A549 (cell line): ENCODE data around the gene NOSIP. TPM values are rescaled to one million over a fixed set of nuclear protein-coding genes. Genes with fewer than 3 reads are reported as not detected.

ENCODE experiments used
- ATAC-seq, 2 experiments: fragments of 200-7000 bp in 1 of 2; fragments of >200 bp in 1 of 2; cut with Nextera tagmentation in 1 of 2; cut with Tn5 transposase in 1 of 2; 3 replicates each; pipeline versions ENCODE4 v1.8.0 to v1.9.1; 2018 to 2020; ENCODE audit warnings: mild to moderate bottlenecking in 1 of 2, moderate library complexity in 1 of 2
- CTCF ChIA-PET: fragments of 300-600 bp; sonication (Branson Sonifier 250); formaldehyde crosslinking; extraction: SDS; loops from one replicate; lab custom pipeline; 2021; ENCODE audit warnings: antibody characterized with exemption, inconsistent platforms; lab: Yijun Ruan, JAX
- POLR2A ChIA-PET: fragments of 350-600 bp; formaldehyde crosslinking; extraction: SDS; loops from one replicate; lab custom pipeline; 2021; ENCODE audit warnings: antibody characterized with exemption, inconsistent platforms; lab: Yijun Ruan, JAX
- DNase-seq, 2 experiments: peaks; one replicate each; pipeline versions ENCODE4 v3.0.0 to v3.0.0-alpha.2; 2011 to 2016; ENCODE audit warnings: low read depth in 1 of 2, low spot score in 1 of 2
- FAIRE-seq: peaks from 2 replicates; lab custom pipeline; 2011; peaks lifted over from hg19 to GRCh38; lab: Jason Lieb, UNC
- H3K27ac ChIP-seq, 2 experiments: fragments of >200 bp; sonication (Bioruptor Twin); formaldehyde crosslinking; 3 replicates each; pipeline ENCODE4 v1.5.1; 2016 to 2017
- H3K4me1 ChIP-seq: fragments of >200 bp; sonication (Bioruptor Twin); formaldehyde crosslinking; 3 replicates; pipeline ENCODE4 v1.6.1; 2016
- H3K4me2 ChIP-seq: fragments of >200 bp; sonication (Bioruptor Twin); formaldehyde crosslinking; 3 replicates; pipeline ENCODE4 v1.6.1; 2016
- H3K4me3 ChIP-seq: fragments of >200 bp; sonication (Bioruptor Twin); formaldehyde crosslinking; 3 replicates; pipeline ENCODE4 v1.5.1; 2016
- H3K9me3 ChIP-seq: fragments of >200 bp; sonication (Bioruptor Twin); formaldehyde crosslinking; 3 replicates; pipeline ENCODE4 v1.6.1; 2016
- BCL3 ChIP-seq: fragments of >200 bp; sonication (Bioruptor Twin); formaldehyde crosslinking; IDR thresholded peaks from 3 replicates; pipeline ENCODE4 v1.6.1; 2016
- CBX2 ChIP-seq: fragments of 200-600 bp; sonication (generic); IDR thresholded peaks from 2 replicates; pipeline ENCODE4 v1.6.1; 2016; ENCODE audit warnings: low read depth, mild to moderate bottlenecking, borderline replicate concordance
- CEBPB ChIP-seq, 2 experiments: fragments of >200 bp in 1 of 2; sonication (Bioruptor Twin) in 1 of 2; formaldehyde crosslinking in 1 of 2; IDR thresholded peaks; 2 replicates each; pipeline ENCODE4 v1.6.1; 2012 to 2016
- CTCF ChIP-seq: fragments of >200 bp; sonication (Bioruptor Twin); formaldehyde crosslinking; IDR thresholded peaks from 3 replicates; pipeline ENCODE4 v1.5.1; 2016
- EP300 ChIP-seq, 2 experiments: fragments of >200 bp; sonication (Bioruptor Twin); formaldehyde crosslinking; IDR thresholded peaks; 2 replicates in 1 of 2; 3 replicates in 1 of 2; pipeline ENCODE4 v1.6.1; 2016 to 2017
- FOSB ChIP-seq: fragments of 250-450 bp; sonication (Bioruptor Pico); IDR thresholded peaks from 2 replicates; pipeline ENCODE4 v1.5.0; 2020; ENCODE audit warnings: mild to moderate bottlenecking, moderate library complexity
- FOSL2 ChIP-seq, 2 experiments: fragments of 450-650 bp in 1 of 2; fragments of >200 bp in 1 of 2; sonication (Bioruptor Twin) in 1 of 2; formaldehyde crosslinking; IDR thresholded peaks; 2 replicates each; pipeline versions ENCODE4 v1.5.0 to v1.6.1; 2016 to 2020; ENCODE audit warnings: mild to moderate bottlenecking in 1 of 2, moderate library complexity in 1 of 2
- GATA3 ChIP-seq: IDR thresholded peaks from 2 replicates; pipeline ENCODE4 v1.6.1; 2012; ENCODE audit warnings: borderline replicate concordance
- HDAC2 ChIP-seq: fragments of 200-600 bp; sonication (generic); IDR thresholded peaks from 2 replicates; pipeline ENCODE4 v1.6.1; 2016
- HEYL ChIP-seq: fragments of 250-450 bp; sonication (Bioruptor Pico); IDR thresholded peaks from 2 replicates; pipeline ENCODE4 v1.8.0; 2021; ENCODE audit warnings: mild to moderate bottlenecking, moderate library complexity
- HOXB13 ChIP-seq: fragments of 250-450 bp; sonication (Bioruptor Pico); IDR thresholded peaks from 2 replicates; pipeline ENCODE4 v1.5.0; 2020; ENCODE audit warnings: low read depth, mild to moderate bottlenecking, moderate library complexity
- JUN ChIP-seq, 2 experiments: fragments of >200 bp; sonication (Bioruptor Twin); formaldehyde crosslinking; IDR thresholded peaks; 2 replicates in 1 of 2; 3 replicates in 1 of 2; pipeline ENCODE4 v1.6.1; 2016 to 2017
- JUNB ChIP-seq: fragments of >200 bp; sonication (Bioruptor Twin); formaldehyde crosslinking; IDR thresholded peaks from 2 replicates; pipeline ENCODE4 v1.6.1; 2016
- KDM5A ChIP-seq: fragments of 200-600 bp; sonication (generic); IDR thresholded peaks from 2 replicates; pipeline ENCODE4 v1.6.1; 2016; ENCODE audit warnings: antibody characterized with exemption, mild to moderate bottlenecking
- MAFK ChIP-seq: fragments of 450-650 bp; IDR thresholded peaks from 2 replicates; pipeline ENCODE4 v1.6.1; 2014; ENCODE audit not compliant: partially characterized antibody
- MAZ ChIP-seq: fragments of 150-350 bp; IDR thresholded peaks from 2 replicates; pipeline ENCODE4 v1.6.1; 2014; ENCODE audit warnings: antibody characterized with exemption, low read depth, low read length, borderline replicate concordance
- NPAS2 ChIP-seq: fragments of 250-450 bp; sonication (Bioruptor Pico); IDR thresholded peaks from 2 replicates; pipeline ENCODE4 v1.8.0; 2022; ENCODE audit warnings: mild to moderate bottlenecking, moderate library complexity, borderline replicate concordance
- NR3C1 ChIP-seq: fragments of >200 bp; sonication (Bioruptor Twin); formaldehyde crosslinking; IDR thresholded peaks from 3 replicates; pipeline ENCODE4 v1.6.1; 2017
- PBX3 ChIP-seq: IDR thresholded peaks from 2 replicates; pipeline ENCODE4 v1.6.1; 2012
- PHF8 ChIP-seq: fragments of 200-600 bp; sonication (generic); IDR thresholded peaks from 2 replicates; pipeline ENCODE4 v1.6.1; 2016; ENCODE audit warnings: low read depth, mild to moderate bottlenecking, antibody characterized with exemption, moderate library complexity, borderline replicate concordance
- RARB ChIP-seq: fragments of 250-450 bp; sonication (Bioruptor Pico); IDR thresholded peaks from 2 replicates; pipeline ENCODE4 v1.8.0; 2021; ENCODE audit warnings: mild to moderate bottlenecking, moderate library complexity
- RFX5 ChIP-seq: fragments of 450-650 bp; IDR thresholded peaks from 2 replicates; pipeline ENCODE4 v1.7.1; 2014; ENCODE audit warnings: antibody characterized with exemption, mild to moderate bottlenecking, moderate library complexity
- RNF2 ChIP-seq: fragments of 200-600 bp; sonication (generic); IDR thresholded peaks from 2 replicates; pipeline ENCODE4 v1.6.1; 2016; ENCODE audit warnings: low read depth, mild to moderate bottlenecking, antibody characterized with exemption, moderate library complexity, borderline replicate concordance
- SMC3 ChIP-seq: fragments of >200 bp; sonication (Bioruptor Twin); formaldehyde crosslinking; IDR thresholded peaks from 3 replicates; pipeline ENCODE4 v1.6.1; 2018; ENCODE audit warnings: inconsistent platforms
- SREBF2 ChIP-seq: fragments of 450-650 bp; IDR thresholded peaks from 2 replicates; pipeline ENCODE4 v1.6.1; 2014; ENCODE audit warnings: mild to moderate bottlenecking, moderate library complexity
- TP53 ChIP-seq: fragments of 250-450 bp; sonication (Bioruptor Pico); IDR thresholded peaks from 2 replicates; pipeline ENCODE4 v1.5.0; 2021; ENCODE audit warnings: mild to moderate bottlenecking, moderate library complexity
- ZNF302 ChIP-seq: fragments of 250-450 bp; sonication (Bioruptor Pico); IDR thresholded peaks from 2 replicates; pipeline ENCODE4 v1.9.0; 2021; ENCODE audit warnings: inconsistent platforms, mild to moderate bottlenecking, moderate library complexity
- WGBS: methylation state at CpG from one replicate; pipeline ENCODE4 v1.1.6; 2017; ENCODE audit errors: missing lambda C conversion rate; 5-methylcytosine and 5-hydroxymethylcytosine counted together
- polyA plus RNA-seq, 4 experiments: library from polyadenylated mRNA; depleted of rRNA in 3 of 4; stranded (reverse); fragments of >200 nt; fragmentation: RNase III in 1 of 4; extraction: RNeasy Plus Mini Kit Qiagen cat#74134 plus additional on column Dnase treatment in 1 of 4; gene quantifications; 2 replicates in 3 of 4; 3 replicates in 1 of 4; pipeline ENCODE4 v1.2.3, GENCODE V29; 2011 to 2017
- TF ChIP-seq, protein P1 (sequence below): fragments of 450-650 bp; IDR thresholded peaks from 2 replicates; pipeline ENCODE4 v1.6.1; 2014; ENCODE audit warnings: antibody characterized with exemption
- TF ChIP-seq, protein P2 (sequence below): fragments of 150-350 bp; IDR thresholded peaks from 2 replicates; pipeline ENCODE4 v1.6.1; 2014; ENCODE audit warnings: low read depth, mild to moderate bottlenecking, low read length

The NOSIP gene
- polyA plus RNA-seq, 2 of the 4 experiments (the other 2 are of a cell fraction) = 49.0 to 101 TPM

DNA sequence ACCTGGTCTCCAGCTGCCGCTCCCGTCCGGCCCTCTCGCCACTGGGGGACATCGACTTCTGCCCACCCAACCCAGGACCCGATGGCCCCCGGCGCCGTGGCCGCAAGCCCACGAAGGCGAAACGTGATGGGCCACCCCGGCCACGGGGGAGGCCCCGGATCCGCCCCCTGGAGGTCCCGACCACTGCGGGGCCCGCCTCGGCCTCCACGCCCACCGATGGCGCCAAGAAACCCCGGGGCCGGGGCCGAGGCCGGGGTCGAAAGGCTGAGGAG is 17.3 kb upstream of the NOSIP start:
- ChIA-PET POLR2A (interaction anchor here (0.5 kb wide), 1 partner anchor 51 kb away, joined by 6 read pairs; no protein-coding TSS in a partner anchor), CTCF (interaction anchor here (1.0 to 2.5 kb wide), 4 partner anchors 17 to 83 kb away, joined by 3 to 10 read pairs (median 6); partner anchors contain the start of genes NOSIP and PRRG2)
- ATAC-seq = no peak
- no peak for DNase-seq
- Histone ChIP-seq H3K4me3 (no peak overlapping the region), H3K4me1 (peaks cover 7% of the 10 kb centered on the region), H3K27ac (no peak overlapping the region), H3K4me2 (no peak overlapping the region), H3K9me3 (no peaks in the 10 kb centered on the region)
- no peak for TF ChIP-seq ZNF302
- TF ChIP-seq NPAS2 = no peak
- no peak for TF ChIP-seq RARB
- no peak for TF ChIP-seq HDAC2
- no peak for TF ChIP-seq FOSB
- no peak for TF ChIP-seq RFX5
- TF ChIP-seq PHF8 = no peak
- TF ChIP-seq, protein P1, sequence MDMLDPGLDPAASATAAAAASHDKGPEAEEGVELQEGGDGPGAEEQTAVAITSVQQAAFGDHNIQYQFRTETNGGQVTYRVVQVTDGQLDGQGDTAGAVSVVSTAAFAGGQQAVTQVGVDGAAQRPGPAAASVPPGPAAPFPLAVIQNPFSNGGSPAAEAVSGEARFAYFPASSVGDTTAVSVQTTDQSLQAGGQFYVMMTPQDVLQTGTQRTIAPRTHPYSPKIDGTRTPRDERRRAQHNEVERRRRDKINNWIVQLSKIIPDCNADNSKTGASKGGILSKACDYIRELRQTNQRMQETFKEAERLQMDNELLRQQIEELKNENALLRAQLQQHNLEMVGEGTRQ = no peak
- TF ChIP-seq MAZ = no peak
- no peak for TF ChIP-seq SREBF2
- no peak for TF ChIP-seq GATA3
- TF ChIP-seq JUN (IDR thresholded peaks at IDR 0.05) = no peak
- no peak for TF ChIP-seq FOSL2 (IDR thresholded peaks at IDR 0.05)
- no peak for TF ChIP-seq FOSL2 (CRISPR knock-in tag; IDR thresholded peaks at IDR 0.05)
- no peak for TF ChIP-seq CEBPB (IDR thresholded peaks at IDR 0.05)
- TF ChIP-seq PBX3 = no peak
- TF ChIP-seq, protein P2, sequence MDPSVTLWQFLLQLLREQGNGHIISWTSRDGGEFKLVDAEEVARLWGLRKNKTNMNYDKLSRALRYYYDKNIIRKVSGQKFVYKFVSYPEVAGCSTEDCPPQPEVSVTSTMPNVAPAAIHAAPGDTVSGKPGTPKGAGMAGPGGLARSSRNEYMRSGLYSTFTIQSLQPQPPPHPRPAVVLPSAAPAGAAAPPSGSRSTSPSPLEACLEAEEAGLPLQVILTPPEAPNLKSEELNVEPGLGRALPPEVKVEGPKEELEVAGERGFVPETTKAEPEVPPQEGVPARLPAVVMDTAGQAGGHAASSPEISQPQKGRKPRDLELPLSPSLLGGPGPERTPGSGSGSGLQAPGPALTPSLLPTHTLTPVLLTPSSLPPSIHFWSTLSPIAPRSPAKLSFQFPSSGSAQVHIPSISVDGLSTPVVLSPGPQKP = no peak
- TF ChIP-seq HOXB13 = no peak
- no peak for TF ChIP-seq KDM5A
- TF ChIP-seq TP53 (CRISPR knock-in tag) = no peak
- WGBS = 97% methylated on average over 19 of the region's 29 CpGs
- no peak for FAIRE-seq

DNA sequence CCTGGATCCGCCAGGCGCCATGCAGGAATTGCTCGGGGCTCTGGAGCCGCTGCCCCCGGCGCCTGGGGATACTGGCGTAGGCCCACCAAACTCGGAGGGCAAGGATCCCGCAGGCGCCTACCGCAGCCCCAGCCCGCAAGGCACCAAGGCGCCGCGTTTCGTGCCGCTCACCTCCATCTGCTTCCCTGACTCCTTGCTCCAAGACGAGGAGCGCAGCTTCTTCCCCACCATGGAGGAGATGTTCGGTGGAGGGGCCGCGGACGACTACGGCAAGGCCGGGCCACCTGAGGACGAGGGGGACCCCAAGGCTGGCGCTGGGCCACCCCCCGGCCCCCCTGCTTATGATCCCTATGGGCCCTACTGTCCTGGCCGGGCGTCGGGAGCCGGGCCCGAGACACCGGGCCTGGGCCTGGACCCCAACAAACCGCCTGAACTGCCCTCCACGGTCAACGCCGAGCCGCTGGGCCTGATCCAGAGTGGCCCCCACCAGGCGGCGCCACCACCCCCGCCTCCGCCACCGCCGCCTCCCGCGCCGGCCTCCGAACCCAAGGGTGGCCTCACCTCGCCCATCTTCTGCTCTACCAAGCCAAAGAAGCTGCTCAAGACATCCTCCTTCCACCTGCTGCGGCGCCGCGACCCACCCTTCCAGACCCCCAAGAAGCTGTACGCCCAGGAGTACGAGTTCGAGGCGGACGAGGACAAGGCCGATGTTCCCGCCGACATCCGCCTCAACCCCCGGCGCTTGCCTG is 16.8 kb upstream of the NOSIP start:
- Histone ChIP-seq H3K4me3 (no peak overlapping the region), H3K9me3 (no peaks in the 10 kb centered on the region), H3K4me1 (peaks cover 7% of the 10 kb centered on the region)
- ChIA-PET CTCF (interaction anchor here (0.5 to 3.1 kb wide), 8 partner anchors 14 to 398 kb away, joined by 3 to 13 read pairs (median 4); no protein-coding TSS in a partner anchor), POLR2A (interaction anchor here (0.5 kb wide), 1 partner anchor 50 kb away, joined by 6 read pairs; no protein-coding TSS in a partner anchor)
- WGBS = 97% methylated on average over 63 of the region's 65 CpGs
- DNase-seq = no peak
- TF ChIP-seq JUN (IDR thresholded peaks at IDR 0.05) (no peak), MAFK (no peak), SMC3 (no peak), CEBPB (IDR thresholded peaks at IDR 0.05) (no peak), NR3C1 (no peak), CTCF (no peak; the same call in 2 of the 3 replicates), JUNB (no peak), ZNF302 (no peak), HEYL (no peak), GATA3 (no peak), BCL3 (no peak), SREBF2 (no peak), CBX2 (no peak), EP300 (IDR thresholded peaks at IDR 0.05) (no peak), RNF2 (no peak)
- TF ChIP-seq, protein P2 = no peak
- TF ChIP-seq, protein P1 = no peak
- TF ChIP-seq, all 56 proteins: peak for 0
- no peak for ATAC-seq
- Histone ChIP-seq H3K27ac (no peak overlapping the region), H3K4me2 (no peak overlapping the region)
- no peak for FAIRE-seq
